ENCODE data around the gene RNF4.

GRCh38 chr4:2468456-2469191 is at the start of gene RNF4:
- TF ChIP-seq SUZ12 (IDR thresholded peaks at IDR 0.05; ENCODE audit: extremely low read depth, insufficient read depth, insufficient read length) = no peak
- no peak for TF ChIP-seq YY1 (IDR thresholded peaks at IDR 0.05; ENCODE audit: insufficient read depth, insufficient read length)
